ENCODE results near the gene C3orf52. TPM values are rescaled to one million over a fixed set of nuclear protein-coding genes. Genes with fewer than 3 reads are reported as not detected.

The C3orf52 gene
- total and polyA plus RNA-seq, 10 of the 15 experiments (the other 5 are each of a cell fraction or from before 2014, with no cell fraction given), result 0.15 to 1.9 (median 0.73) TPM

DNA sequence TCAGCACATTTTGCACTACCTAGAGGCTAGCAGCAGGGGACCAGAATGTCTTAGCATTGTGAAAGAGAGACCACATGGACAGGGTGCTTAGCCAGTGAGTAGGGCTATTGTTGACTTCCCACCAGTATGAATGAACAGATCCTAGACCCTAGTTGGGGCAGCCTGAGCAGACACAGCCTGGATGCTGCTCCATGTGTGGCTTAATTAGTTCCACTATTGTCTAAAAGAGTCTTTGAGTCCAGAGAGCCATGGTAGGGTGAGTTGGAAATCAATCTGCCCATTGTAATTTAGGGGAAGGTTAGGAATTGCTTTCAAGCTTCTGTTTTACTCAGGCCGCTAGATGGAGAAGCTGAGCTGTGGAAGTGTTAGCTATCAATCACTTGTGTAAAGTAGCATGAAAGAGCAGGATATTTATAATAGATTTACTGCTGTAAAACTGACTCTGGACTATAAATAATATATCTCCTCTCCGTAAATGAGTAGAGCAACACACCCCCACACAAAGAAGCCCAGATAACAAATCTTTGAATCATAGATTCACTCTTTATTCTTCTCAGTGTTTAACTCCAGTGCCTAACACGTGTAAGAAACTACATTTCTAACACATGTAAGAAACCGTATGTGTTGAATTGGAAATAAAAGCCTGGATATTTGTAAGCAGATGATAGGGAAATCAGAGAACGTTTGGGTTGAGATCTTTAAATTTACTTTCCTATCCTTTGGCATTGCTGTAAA lies 50.9 kb downstream of the C3orf52 start (continued):
- TF ChIP-seq SMAD1 (IDR thresholded peaks at IDR 0.05; ENCODE audit: low read depth, partially characterized antibody), result no peak
- peak; percentile 43; the same call in 1 of the 2 replicates for TF ChIP-seq JUNB (IDR thresholded peaks at IDR 0.05)
- no peak for TF ChIP-seq TARDBP (IDR thresholded peaks at IDR 0.05; ENCODE audit: borderline replicate concordance)
- no peak for TF ChIP-seq PAX8 (IDR thresholded peaks at IDR 0.05)
- peak; percentile 94 for TF ChIP-seq RAD21 (IDR thresholded peaks at IDR 0.05; ENCODE audit: insufficient read depth, low read depth, low read length)
- no peak for TF ChIP-seq ASH2L (IDR thresholded peaks at IDR 0.05; ENCODE audit: borderline replicate concordance, low read depth)
- no peak for TF ChIP-seq BCL11A (IDR thresholded peaks at IDR 0.05; ENCODE audit: low read depth, low read length)
- TF ChIP-seq NFIC (IDR thresholded peaks at IDR 0.05; ENCODE audit: low read depth, low read length), result no peak
- TF ChIP-seq PAX5 (IDR thresholded peaks at IDR 0.05; ENCODE audit: borderline replicate concordance, low read depth, low read length), result no peak
- TF ChIP-seq, protein P1, sequence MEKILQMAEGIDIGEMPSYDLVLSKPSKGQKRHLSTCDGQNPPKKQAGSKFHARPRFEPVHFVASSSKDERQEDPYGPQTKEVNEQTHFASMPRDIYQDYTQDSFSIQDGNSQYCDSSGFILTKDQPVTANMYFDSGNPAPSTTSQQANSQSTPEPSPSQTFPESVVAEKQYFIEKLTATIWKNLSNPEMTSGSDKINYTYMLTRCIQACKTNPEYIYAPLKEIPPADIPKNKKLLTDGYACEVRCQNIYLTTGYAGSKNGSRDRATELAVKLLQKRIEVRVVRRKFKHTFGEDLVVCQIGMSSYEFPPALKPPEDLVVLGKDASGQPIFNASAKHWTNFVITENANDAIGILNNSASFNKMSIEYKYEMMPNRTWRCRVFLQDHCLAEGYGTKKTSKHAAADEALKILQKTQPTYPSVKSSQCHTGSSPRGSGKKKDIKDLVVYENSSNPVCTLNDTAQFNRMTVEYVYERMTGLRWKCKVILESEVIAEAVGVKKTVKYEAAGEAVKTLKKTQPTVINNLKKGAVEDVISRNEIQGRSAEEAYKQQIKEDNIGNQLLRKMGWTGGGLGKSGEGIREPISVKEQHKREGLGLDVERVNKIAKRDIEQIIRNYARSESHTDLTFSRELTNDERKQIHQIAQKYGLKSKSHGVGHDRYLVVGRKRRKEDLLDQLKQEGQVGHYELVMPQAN (conservative IDR thresholded peaks at IDR 0.05), result no peak
- peak; percentile 57; the same call in 1 of the 2 replicates for TF ChIP-seq NBN (IDR thresholded peaks at IDR 0.05)
- peak; percentile 67 for TF ChIP-seq POLR2A (IDR thresholded peaks at IDR 0.05; ENCODE audit: low read depth, low read length)
- TF ChIP-seq BMI1 (IDR thresholded peaks at IDR 0.05; ENCODE audit: borderline replicate concordance), result no peak
- TF ChIP-seq HCFC1 (IDR thresholded peaks at IDR 0.05; ENCODE audit: low read length), result no peak
- no peak for TF ChIP-seq YBX1 (IDR thresholded peaks at IDR 0.05)
- TF ChIP-seq POLR2AphosphoS5 (IDR thresholded peaks at IDR 0.05; ENCODE audit: low read length), result peak; percentile 82
- TF ChIP-seq ZNF207 (IDR thresholded peaks at IDR 0.05; ENCODE audit: borderline replicate concordance), result no peak
- no peak for TF ChIP-seq FOXM1 (IDR thresholded peaks at IDR 0.05; ENCODE audit: low read depth, low read length)
- TF ChIP-seq CTCF (IDR thresholded peaks at IDR 0.05 in 2 of 3, conservative IDR thresholded peaks at IDR 0.05 in 1 of 3; ENCODE audit: control insufficient read depth in 2 of 3, extremely low read depth in 1 of 3, insufficient read depth in 1 of 3, low read depth in 3 of 3, low read length in 3 of 3), result peak; percentile 67 to 88 (median 81); a peak in 5 of 6 replicates
- TF ChIP-seq SREBF1 (IDR thresholded peaks at IDR 0.05; ENCODE audit: low read length), result no peak
- no peak for TF ChIP-seq WRNIP1 (IDR thresholded peaks at IDR 0.05; ENCODE audit: borderline replicate concordance, low read depth, low read length)
- no peak for TF ChIP-seq BCLAF1 (IDR thresholded peaks at IDR 0.05)
- no peak for TF ChIP-seq STAT3 (IDR thresholded peaks at IDR 0.05; ENCODE audit: low read depth, low read length)
- TF ChIP-seq ZNF217 (IDR thresholded peaks at IDR 0.05), result no peak
- no peak for TF ChIP-seq ELK1 (IDR thresholded peaks at IDR 0.05; ENCODE audit: low read depth, low read length)
- no peak; the same call in 1 of the 2 replicates for TF ChIP-seq RAD51 (IDR thresholded peaks at IDR 0.05)
